Neuronal stem cell (in vitro differentiated cells): ENCODE data around the gene GLUD1.
"Not testable (repeated sequence)": the region's sequence is repeated elsewhere in the genome, so short reads cannot be mapped to it uniquely, and the experiment has no call there.

ENCODE experiments used
- DNase-seq: peaks from one replicate; pipeline ENCODE4 v3.0.0-alpha.2; 2013; ENCODE audit warnings: low spot score
- H2AFZ ChIP-seq: one replicate; pipeline ENCODE4 v1.6.1; 2013; ENCODE audit warnings: mild to moderate bottlenecking, low read length, inconsistent platforms
- H2AK5ac ChIP-seq: 2 replicates; pipeline ENCODE4 v1.6.1; 2013; ENCODE audit warnings: low read depth, mild to moderate bottlenecking, inconsistent platforms, low read length, moderate library complexity, mixed read lengths
- H2BK120ac ChIP-seq: 2 replicates; pipeline ENCODE4 v1.6.1; 2013; ENCODE audit warnings: low read depth, mild to moderate bottlenecking, inconsistent platforms, low read length, moderate library complexity, mixed read lengths
- H2BK12ac ChIP-seq: one replicate; pipeline ENCODE4 v1.6.1; 2013; ENCODE audit warnings: low read length, inconsistent platforms
- H2BK15ac ChIP-seq: 2 replicates; pipeline ENCODE4 v1.6.1; 2013; ENCODE audit warnings: mild to moderate bottlenecking, low read length, inconsistent platforms, mixed read lengths
- H2BK5ac ChIP-seq: one replicate; pipeline ENCODE4 v1.6.1; 2013; ENCODE audit warnings: inconsistent platforms, mild to moderate bottlenecking, low read length, moderate library complexity
- H3K14ac ChIP-seq: one replicate; pipeline ENCODE4 v1.6.1; 2013; ENCODE audit warnings: low read length, inconsistent platforms
- H3K18ac ChIP-seq: 2 replicates; pipeline ENCODE4 v1.6.1; 2013; ENCODE audit warnings: low read length, inconsistent platforms
- H3K23ac ChIP-seq: 2 replicates; pipeline ENCODE4 v1.6.1; 2013; ENCODE audit warnings: low read depth, mild to moderate bottlenecking, mixed read lengths, low read length, inconsistent platforms; ENCODE audit not compliant: poor library complexity
- H3K27ac ChIP-seq: replicated peaks from 3 replicates; pipeline ENCODE4 v1.5.1; 2013; ENCODE audit warnings: low read length, inconsistent platforms
- H3K27me3 ChIP-seq, 3 experiments: 2 replicates each; pipeline ENCODE4 v1.6.1; 2013; ENCODE audit warnings: low read length in 3 of 3, mild to moderate bottlenecking in 2 of 3, inconsistent platforms in 1 of 3, low read depth in 1 of 3, mixed read lengths in 1 of 3, moderate library complexity in 1 of 3; ENCODE audit not compliant: control insufficient read depth in 3 of 3, insufficient read depth in 3 of 3
- H3K36me3 ChIP-seq, 2 donors: replicated peaks in 1 of 2; 2 replicates each; pipeline ENCODE4 v1.6.1; 2013; ENCODE audit warnings: low read length in 2 of 2; ENCODE audit not compliant: control insufficient read depth in 2 of 2, insufficient read depth in 2 of 2
- H3K4ac ChIP-seq: 2 replicates; pipeline ENCODE4 v1.6.1; 2013; ENCODE audit warnings: inconsistent platforms, mild to moderate bottlenecking, low read length, moderate library complexity
- H3K4me1 ChIP-seq, 2 donors: 1 replicate in 1 of 2; 2 replicates in 1 of 2; pipeline ENCODE4 v1.6.1; 2013; ENCODE audit warnings: low read length in 2 of 2, low read depth in 1 of 2; ENCODE audit not compliant: control insufficient read depth in 2 of 2, insufficient read depth in 1 of 2
- H3K4me2 ChIP-seq: one replicate; pipeline ENCODE4 v1.6.1; 2013; ENCODE audit warnings: mild to moderate bottlenecking, low read length, inconsistent platforms; ENCODE audit not compliant: insufficient read depth, poor library complexity, severe bottlenecking
- H3K4me3 ChIP-seq, 2 donors: 2 replicates each; pipeline ENCODE4 v1.5.1; 2013; ENCODE audit warnings: low read length in 2 of 2, mild to moderate bottlenecking in 2 of 2, inconsistent platforms in 1 of 2, moderate library complexity in 1 of 2
- H3K79me1 ChIP-seq: one replicate; pipeline ENCODE4 v1.6.1; 2013; ENCODE audit warnings: low read depth, mild to moderate bottlenecking, inconsistent platforms, low read length, moderate library complexity
- H3K9ac ChIP-seq: one replicate; pipeline ENCODE4 v1.6.1; 2013; ENCODE audit warnings: mild to moderate bottlenecking, low read depth, low read length, inconsistent platforms; ENCODE audit not compliant: poor library complexity
- H3K9me3 ChIP-seq, 2 donors: replicated peaks in 1 of 2; 2 replicates each; pipeline versions ENCODE3 to v1.6.1; 2013; ENCODE audit warnings: low read length in 2 of 2, mild to moderate bottlenecking in 2 of 2, inconsistent platforms in 1 of 2, low read depth in 1 of 2, mixed read lengths in 1 of 2, moderate library complexity in 1 of 2; ENCODE audit not compliant: control insufficient read depth in 2 of 2, insufficient read depth in 1 of 2
- H4K8ac ChIP-seq: one replicate; pipeline ENCODE4 v1.6.1; 2013; ENCODE audit warnings: low read depth, mild to moderate bottlenecking, inconsistent platforms, low read length, moderate library complexity
- H4K91ac ChIP-seq: one replicate; pipeline ENCODE4 v1.6.1; 2013; ENCODE audit warnings: low read length, low read depth, mild to moderate bottlenecking, inconsistent platforms; ENCODE audit not compliant: poor library complexity
- WGBS, 2 donors: extraction: QIAGEN DNeasy Blood & Tissue Kit; methylation state at CpG; one replicate each; pipeline ENCODE4 v1.1.7; 2013; ENCODE audit warnings: missing lambda C conversion rate in 2 of 2, mixed read lengths in 1 of 2; ENCODE audit not compliant: insufficient read length in 2 of 2, insufficient replicate concordance in 1 of 2; ENCODE audit errors: extremely low coverage in 2 of 2; 5-methylcytosine and 5-hydroxymethylcytosine counted together

GLUD1 gene

GRCh38 chr10:87025285-87025958 lies 69.2 kb downstream of the GLUD1 start:
- H3K79me1 ChIP-seq, H3K4ac ChIP-seq, H3K27ac ChIP-seq, DNase-seq, H3K27me3 ChIP-seq, H3K4me1 ChIP-seq, H3K9me3 ChIP-seq, H2AK5ac ChIP-seq, H2BK12ac ChIP-seq, H3K36me3 ChIP-seq, H2BK5ac ChIP-seq, H3K4me3 ChIP-seq, H3K4me2 ChIP-seq, H4K91ac ChIP-seq, H3K23ac ChIP-seq, H4K8ac ChIP-seq, H3K18ac ChIP-seq, H3K14ac ChIP-seq, H2BK15ac ChIP-seq, H2BK120ac ChIP-seq, H3K9ac ChIP-seq: not testable (repeated sequence)
- peak overlapping the region; percentile 35 for H2AFZ ChIP-seq
- WGBS, 2 donors: no CpG with 5 or more reads among the region's 5 CpGs

- not testable (repeated sequence) for DNase-seq, H3K4me3 ChIP-seq
These were observed 74.6 kb downstream of the GLUD1 start, which contains the start of gene FAM25A for GRCh38 chr10:87020056-87020455. TSS of gene FAM25A (plus strand) at chr10:87020294. CDS start at chr10:87020325, 31 bp downstream.

GRCh38 chr10:87019504-87019903 lies 75.1 kb downstream of the GLUD1 start:
- not testable (repeated sequence) for H4K8ac ChIP-seq, H3K27ac ChIP-seq, H3K4me2 ChIP-seq, H3K4me1 ChIP-seq, H2BK5ac ChIP-seq, H3K36me3 ChIP-seq, H2AFZ ChIP-seq, H2BK15ac ChIP-seq, H3K79me1 ChIP-seq, H3K9ac ChIP-seq, H3K4me3 ChIP-seq, H4K91ac ChIP-seq, H2BK12ac ChIP-seq, H2BK120ac ChIP-seq, H3K18ac ChIP-seq, H3K9me3 ChIP-seq, DNase-seq, H3K14ac ChIP-seq, H2AK5ac ChIP-seq, H3K23ac ChIP-seq, H3K27me3 ChIP-seq, H3K4ac ChIP-seq
- no CpG with 5 or more reads among the region's 1 CpG for WGBS, 2 donors

More at GRCh38 chr10:87020056-87020455, 74.6 kb downstream of the GLUD1 start, which contains the start of gene FAM25A:
- H3K9ac ChIP-seq, H3K18ac ChIP-seq, H4K91ac ChIP-seq, H3K36me3 ChIP-seq, H3K27ac ChIP-seq, H3K9me3 ChIP-seq, H4K8ac ChIP-seq, H2BK120ac ChIP-seq, H2BK12ac ChIP-seq, H3K23ac ChIP-seq, H3K4me2 ChIP-seq, H2AK5ac ChIP-seq, H2BK15ac ChIP-seq, H3K79me1 ChIP-seq, H3K27me3 ChIP-seq, H2BK5ac ChIP-seq, H3K4ac ChIP-seq, H3K14ac ChIP-seq, H3K4me1 ChIP-seq, H2AFZ ChIP-seq: not testable (repeated sequence)
- no CpG with 5 or more reads among the region's 9 CpGs for WGBS, 2 donors

- not testable (repeated sequence) for H3K4me2 ChIP-seq, H3K9me3 ChIP-seq, H2BK120ac ChIP-seq, H3K4me1 ChIP-seq, H4K8ac ChIP-seq, H2BK15ac ChIP-seq, H3K4me3 ChIP-seq, H3K27me3 ChIP-seq, H3K23ac ChIP-seq, H2AFZ ChIP-seq, H3K27ac ChIP-seq, H3K4ac ChIP-seq, H3K36me3 ChIP-seq, H2BK5ac ChIP-seq, DNase-seq, H2AK5ac ChIP-seq, H4K91ac ChIP-seq, H3K18ac ChIP-seq, H3K14ac ChIP-seq, H3K9ac ChIP-seq, H3K79me1 ChIP-seq
- H2BK12ac ChIP-seq: peak overlapping the region; percentile 10
- WGBS, 2 donors: no CpG with 5 or more reads among the region's 6 CpGs
These were observed 75.6 kb downstream of the GLUD1 start for GRCh38 chr10:87019066-87019465.
